ENCODE data around the gene CCM2.
"Not testable (repeated sequence)": the region's sequence is repeated elsewhere in the genome, so short reads cannot be mapped to it uniquely, and the experiment has no call there.

Gene CCM2

GRCh38 chr7:45034710-45035109 lies 34.7 kb downstream of the CCM2 start:
- DNase-seq (ENCODE audit: low spot score): not testable (repeated sequence)

- DNase-seq (ENCODE audit: low spot score): no peak
These were observed 35.4 kb downstream of the CCM2 start for GRCh38 chr7:45035371-45035770.

- no peak for DNase-seq (ENCODE audit: low spot score)
These were observed 35.9 kb downstream of the CCM2 start for GRCh38 chr7:45035893-45036292.

- no peak for DNase-seq (ENCODE audit: low spot score)
These were observed 36.3 kb downstream of the CCM2 start for GRCh38 chr7:45036317-45036716.

- no peak for DNase-seq (ENCODE audit: low spot score)
These were observed 36.8 kb downstream of the CCM2 start for GRCh38 chr7:45036796-45037195.

- DNase-seq (ENCODE audit: low spot score): no peak
These were observed 37.9 kb downstream of the CCM2 start for GRCh38 chr7:45037876-45038275.

GRCh38 chr7:45039106-45039505 lies 39.1 kb downstream of the CCM2 start:
- DNase-seq (ENCODE audit: low spot score): no peak

- DNase-seq (ENCODE audit: low spot score): no peak
These were observed 44.3 kb downstream of the CCM2 start for GRCh38 chr7:45044338-45044737.

GRCh38 chr7:45048748-45049147 lies 48.7 kb downstream of the CCM2 start:
- no peak for DNase-seq (ENCODE audit: low spot score)

- DNase-seq (ENCODE audit: low spot score): no peak
These were observed 50.2 kb downstream of the CCM2 start for GRCh38 chr7:45050198-45050597.

- DNase-seq (ENCODE audit: low spot score): no peak
These were observed 52.0 kb downstream of the CCM2 start for GRCh38 chr7:45052011-45052410.

GRCh38 chr7:45053401-45053800 lies 53.4 kb downstream of the CCM2 start:
- no peak for DNase-seq (ENCODE audit: low spot score)

- no peak for DNase-seq (ENCODE audit: low spot score)
These were observed 53.9 kb downstream of the CCM2 start for GRCh38 chr7:45053941-45054340.

- no peak for DNase-seq (ENCODE audit: low spot score)
These were observed 54.4 kb downstream of the CCM2 start for GRCh38 chr7:45054442-45054841.

GRCh38 chr7:45055016-45055415 lies 55.0 kb downstream of the CCM2 start:
- DNase-seq (ENCODE audit: low spot score): no peak

GRCh38 chr7:45055594-45056219 lies 55.7 kb downstream of the CCM2 start:
- DNase-seq (ENCODE audit: low spot score): no peak

- DNase-seq (ENCODE audit: low spot score): no peak
These were observed 57.9 kb downstream of the CCM2 start for GRCh38 chr7:45057878-45058277.

GRCh38 chr7:45060295-45060694 lies 60.3 kb downstream of the CCM2 start:
- no peak for DNase-seq (ENCODE audit: low spot score)

- DNase-seq (ENCODE audit: low spot score): no peak
These were observed 61.4 kb downstream of the CCM2 start for GRCh38 chr7:45061352-45061751.

- no peak for DNase-seq (ENCODE audit: low spot score)
These were observed 61.9 kb downstream of the CCM2 start for GRCh38 chr7:45061806-45062425.

GRCh38 chr7:45064047-45064725 lies 64.2 kb downstream of the CCM2 start:
- DNase-seq (ENCODE audit: low spot score): no peak

GRCh38 chr7:45065031-45065995 lies 65.3 kb downstream of the CCM2 start:
- no peak for DNase-seq (ENCODE audit: low spot score)

Measured in hepatic stellate cell (primary cell).